GM12878 (cell line): ENCODE measurements around the gene CARMIL3. TPM values are rescaled to one million over a fixed set of nuclear protein-coding genes. Genes with fewer than 3 reads are reported as not detected.

Experiments
- ATAC-seq: fragments of 200-7000 bp; cut with Tn5 transposase; 3 replicates; pipeline ENCODE4 v1.9.1; 2020; ENCODE audit warnings: mild to moderate bottlenecking, moderate library complexity
- BruUV-seq: library from RNA; stranded (reverse); fragments of 400-500 nt; replicated peaks from 2 replicates; lab custom pipeline; 2021; lab: Mats Ljungman, UMichigan
- CTCF ChIA-PET: fragments of 300-600 bp; sonication (Branson Sonifier 250); formaldehyde crosslinking; extraction: SDS; loops from one replicate; lab custom pipeline; 2021; ENCODE audit warnings: inconsistent platforms; lab: Yijun Ruan, JAX
- POLR2A ChIA-PET: fragments of 350-600 bp; formaldehyde crosslinking; extraction: SDS; loops from one replicate; lab custom pipeline; 2021; ENCODE audit warnings: inconsistent platforms; lab: Charles Lee
- RAD21 ChIA-PET: fragments of 300-600 bp; sonication (Branson Sonifier 250); formaldehyde crosslinking; loops from one replicate; lab custom pipeline; 2023; ENCODE audit warnings: antibody characterized with exemption; ENCODE audit not compliant: unreplicated experiment; lab: Charles Lee
- SMC1A ChIA-PET: fragments of 300-600 bp; sonication (Branson Sonifier 250); formaldehyde crosslinking; loops from one replicate; lab custom pipeline; 2023; ENCODE audit not compliant: unreplicated experiment, uncharacterized antibody; lab: Charles Lee
- DNase-seq: peaks from one replicate; pipeline ENCODE4 v3.0.0-alpha.2; 2011; ENCODE audit warnings: low read depth, low spot score
- FAIRE-seq: peaks from 3 replicates; lab custom pipeline; 2011; peaks lifted over from hg19 to GRCh38; lab: Jason Lieb, UNC
- H2AFZ ChIP-seq: 2 replicates; pipeline ENCODE4 v1.6.0; 2011; ENCODE audit warnings: low read depth, low read length, control low read depth; ENCODE audit not compliant: control insufficient read depth
- H3K27ac ChIP-seq: 2 replicates; pipeline ENCODE4 v1.5.1; 2011; ENCODE audit warnings: control low read depth; ENCODE audit not compliant: control insufficient read depth, insufficient read depth
- H3K27me3 ChIP-seq, 2 experiments: replicated peaks in 1 of 2; 2 replicates each; pipeline versions ENCODE4 v1.6.0 to v1.6.1; 2011; ENCODE audit warnings: low read length in 1 of 2; ENCODE audit not compliant: control insufficient read depth in 2 of 2, insufficient read depth in 2 of 2
- H3K36me3 ChIP-seq, 2 experiments: 2 replicates each; pipeline ENCODE4 v1.5.1; 2011; ENCODE audit warnings: low read length in 1 of 2; ENCODE audit not compliant: control insufficient read depth in 2 of 2, insufficient read depth in 2 of 2
- H3K4me1 ChIP-seq: 2 replicates; pipeline ENCODE4 v1.6.1; 2011; ENCODE audit warnings: mild to moderate bottlenecking, low read length, moderate library complexity, mixed read lengths; ENCODE audit not compliant: control insufficient read depth, insufficient read depth
- H3K4me2 ChIP-seq: 2 replicates; pipeline ENCODE4 v1.6.0; 2011; ENCODE audit warnings: control low read depth; ENCODE audit not compliant: control insufficient read depth, insufficient read depth
- H3K4me3 ChIP-seq: fragments of 200-600 bp; sonication (generic); 2 replicates; pipeline ENCODE4 v1.5.1; 2016
- H3K79me2 ChIP-seq: 2 replicates; pipeline ENCODE4 v1.6.0; 2011; ENCODE audit warnings: low read length; ENCODE audit not compliant: control insufficient read depth, insufficient read depth
- H3K9ac ChIP-seq: 2 replicates; pipeline ENCODE4 v1.8.0; 2011; ENCODE audit warnings: low read length, control low read depth, mixed read lengths; ENCODE audit not compliant: control insufficient read depth, insufficient read depth
- H3K9me3 ChIP-seq: replicated peaks from 3 replicates; pipeline ENCODE4 v1.5.1; 2011; ENCODE audit warnings: mild to moderate bottlenecking, low read length; ENCODE audit not compliant: control insufficient read depth, insufficient read depth
- H4K20me1 ChIP-seq: 2 replicates; pipeline ENCODE4 v1.6.0; 2011; ENCODE audit not compliant: control insufficient read depth, insufficient read depth
- BCL11A ChIP-seq: IDR thresholded peaks from 2 replicates; pipeline ENCODE4 v1.6.1; 2011; ENCODE audit warnings: low read depth, low read length
- CBX5 ChIP-seq: sonication (generic); IDR thresholded peaks from 2 replicates; pipeline ENCODE4 v1.6.1; 2016; ENCODE audit warnings: low read depth, moderate library complexity, mild to moderate bottlenecking, inconsistent platforms
- CEBPZ ChIP-seq: fragments of 150-350 bp; IDR thresholded peaks from 2 replicates; pipeline ENCODE4 v1.6.1; 2016; ENCODE audit warnings: low read depth, low read length
- E2F4 ChIP-seq: IDR thresholded peaks from 2 replicates; pipeline ENCODE4 v1.6.1; 2012; ENCODE audit warnings: low read depth, low read length, improper control_type of control experiment
- FOXK2 ChIP-seq: fragments of 450-650 bp; IDR thresholded peaks from 2 replicates; pipeline ENCODE4 v1.6.1; 2017; ENCODE audit warnings: mild to moderate bottlenecking, moderate library complexity
- GABPA ChIP-seq: IDR thresholded peaks from 2 replicates; pipeline ENCODE4 v1.6.1; 2014; ENCODE audit warnings: antibody characterized with exemption, low read depth, mild to moderate bottlenecking, inconsistent platforms
- IKZF1 ChIP-seq: fragments of 450-650 bp; conservative IDR thresholded peaks from 2 replicates; pipeline ENCODE4 v1.6.1; 2017; ENCODE audit warnings: antibody characterized with exemption, mild to moderate bottlenecking
- IKZF2 ChIP-seq, 2 experiments: fragments of 450-650 bp; IDR thresholded peaks; 2 replicates each; pipeline ENCODE4 v1.6.1; 2017; ENCODE audit warnings: mild to moderate bottlenecking in 2 of 2, moderate library complexity in 2 of 2
- LARP7 ChIP-seq: fragments of 450-650 bp; IDR thresholded peaks from 2 replicates; pipeline ENCODE4 v1.6.1; 2017; ENCODE audit warnings: mild to moderate bottlenecking
- NFXL1 ChIP-seq: fragments of 450-650 bp; IDR thresholded peaks from 2 replicates; pipeline ENCODE4 v1.6.1; 2017; ENCODE audit warnings: antibody characterized with exemption, mild to moderate bottlenecking, borderline replicate concordance
- RAD21 ChIP-seq: IDR thresholded peaks from 2 replicates; pipeline ENCODE4 v1.6.1; 2011; ENCODE audit warnings: mild to moderate bottlenecking, low read depth, low read length, moderate library complexity; ENCODE audit not compliant: insufficient read depth
- RELA ChIP-seq: fragments of 450-650 bp; IDR thresholded peaks from 2 replicates; pipeline ENCODE4 v1.8.0; 2014; ENCODE audit warnings: borderline replicate concordance; ENCODE audit not compliant: partially characterized antibody
- RFX5 ChIP-seq: IDR thresholded peaks from 2 replicates; pipeline ENCODE4 v1.6.1; 2011; ENCODE audit warnings: low read depth, low read length, improper control_type of control experiment
- SRF ChIP-seq, 2 experiments: IDR thresholded peaks; 2 replicates each; pipeline ENCODE4 v1.6.1; 2011; ENCODE audit warnings: low read depth in 2 of 2, low read length in 2 of 2, mild to moderate bottlenecking in 1 of 2, moderate library complexity in 1 of 2
- STAT3 ChIP-seq: IDR thresholded peaks from 2 replicates; pipeline ENCODE4 v1.6.1; 2011; ENCODE audit warnings: low read depth, low read length, improper control_type of control experiment
- TAF1 ChIP-seq: IDR thresholded peaks from 2 replicates; pipeline ENCODE4 v1.6.1; 2011; ENCODE audit warnings: mild to moderate bottlenecking, low read depth, low read length, borderline replicate concordance
- ZNF207 ChIP-seq: fragments of 450-650 bp; IDR thresholded peaks from 2 replicates; pipeline ENCODE4 v1.6.1; 2014; ENCODE audit warnings: antibody characterized with exemption, mild to moderate bottlenecking, borderline replicate concordance
- ZSCAN29 ChIP-seq: fragments of 450-650 bp; IDR thresholded peaks from 2 replicates; pipeline ENCODE4 v1.6.1; 2017; ENCODE audit warnings: mild to moderate bottlenecking, moderate library complexity
- WGBS: methylation state at CpG from one replicate; pipeline ENCODE4 v1.1.6; 2016; ENCODE audit warnings: low lambda C conversion rate; ENCODE audit not compliant: insufficient replicate concordance, insufficient coverage; ENCODE audit errors: missing lambda C conversion rate; 5-methylcytosine and 5-hydroxymethylcytosine counted together
- in situ Hi-C: fragments of 300-500 bp; cut with MboI; formaldehyde crosslinking; loops from 9 replicates; pipeline ENCODE4 v1.14.3; 2018; ENCODE audit warnings: mixed read lengths
- intact Hi-C: fragments of 100-400 bp; cut with micrococcal nuclease; formaldehyde crosslinking; loops from one replicate; pipeline ENCODE4 v1.14.2; 2022; ENCODE audit not compliant: unreplicated experiment
- polyA plus RNA-seq, 11 experiments: library from polyadenylated mRNA; depleted of rRNA in 4 of 11; unstranded in 6 of 11; stranded (reverse) in 5 of 11; fragments of >200 nt; fragmentation: Nextera tagmentation in 4 of 11; fragmentation: Illumina TruSeq in 1 of 11; extraction: Ambion mirVana in 4 of 11; extraction: Trizol in 1 of 11; gene quantifications; 1 replicate in 1 of 11; 2 replicates in 10 of 11; pipeline versions ENCODE4 v1.2.1 to v1.2.3, GENCODE V29; 2011 to 2016; ENCODE audit warnings: inconsistent platforms in 2 of 11, missing spikeins in 2 of 11, low read depth in 1 of 11
- total RNA-seq, 4 experiments: library from RNA; depleted of rRNA in 3 of 4; stranded (reverse); fragments of >200 nt in 3 of 4; fragmentation: Illumina TruSeq in 1 of 4; extraction: Trizol in 1 of 4; gene quantifications; 2 replicates each; pipeline versions ENCODE4 v1.2.1 to v1.2.3, GENCODE V29; 2013 to 2021

Gene CARMIL3
- total and polyA plus RNA-seq, 10 of the 15 experiments (the other 5 are each of a cell fraction or from before 2014, with no cell fraction given), result 0.09 to 0.32 (median 0.25) TPM; not detected in 3

GRCh38 chr14:24059841-24060388 is 8.1 kb downstream of the CARMIL3 start (continued):
- no peak for TF ChIP-seq ZSCAN29
- no peak for TF ChIP-seq FOXK2
- no peak for TF ChIP-seq RELA
- TF ChIP-seq ZNF207, result no peak
- TF ChIP-seq IKZF2 (IDR thresholded peaks at IDR 0.05), result no peak

- Histone ChIP-seq H2AFZ (no peak overlapping the region), H3K27ac (no peak overlapping the region), H3K9ac (no peak overlapping the region), H4K20me1 (no peaks in the 10 kb centered on the region), H3K79me2 (no peaks in the 10 kb centered on the region), H3K36me3 (no peaks in the 10 kb centered on the region), H3K4me1 (no peaks in the 10 kb centered on the region), H3K27me3 (no peaks in the 10 kb centered on the region; a peak in 2 of 4 replicates), H3K4me3 (no peak overlapping the region), H3K4me2 (no peak overlapping the region), H3K9me3 (no peaks in the 10 kb centered on the region)
- in situ Hi-C loops, result no loop called here
- BruUV-seq, result no TSS peak
- 43% methylated on average over 10 of the region's 10 CpGs for WGBS
- CTCF ChIA-PET, result interaction anchor here (2.0 to 2.7 kb wide), 5 partner anchors 15 to 48 kb away, joined by 8 to 23 read pairs (median 12); partner anchors contain the start of gene PCK2
- ATAC-seq (no peak), FAIRE-seq (no peak), DNase-seq (no peak)
- SMC1A ChIA-PET, result interaction anchor here (0.6 to 2.5 kb wide), 5 partner anchors 8 to 78 kb away, joined by 3 to 14 read pairs (median 3); partner anchors contain the start of gene CARMIL3
- no peak for TF ChIP-seq RAD21
- TF ChIP-seq STAT3, result no peak
- TF ChIP-seq E2F4, result no peak
- TF ChIP-seq TAF1, result no peak
- TF ChIP-seq CBX5, result no peak
- TF ChIP-seq GABPA, result no peak
- TF ChIP-seq CEBPZ, result no peak
- TF ChIP-seq SRF (IDR thresholded peaks at IDR 0.05; ENCODE audit: low read depth in 2 of 2, low read length in 2 of 2), result no peak
- TF ChIP-seq RFX5, result no peak
- TF ChIP-seq LARP7, result no peak
- no peak for TF ChIP-seq BCL11A
- TF ChIP-seq IKZF1, result no peak
- TF ChIP-seq NFXL1, result no peak
- intact Hi-C loops, result no loop called here
- RAD21 ChIA-PET, result interaction anchor here (1.0 to 7.2 kb wide), 3 partner anchors 32 to 100 kb away, joined by 3 to 140 read pairs (median 4); partner anchors contain the start of genes IRF9 and PCK2
- POLR2A ChIA-PET, result interaction anchor here (0.9 kb wide), 1 partner anchor 21 kb away, joined by 3 read pairs; no protein-coding TSS in a partner anchor
Measured at GRCh38 chr14:24060443-24060842, 8.6 kb downstream of the CARMIL3 start.
